Body of pancreas (tissue), 4 donors: ENCODE data around the gene OR5K2. TPM values are rescaled to one million over a fixed set of nuclear protein-coding genes. Genes with fewer than 3 reads are reported as not detected.

Experiments
- ATAC-seq: fragments of 150-250 bp; one replicate; pipeline ENCODE4 v1.9.1; 2016
- DNase-seq, 4 donors: peaks; one replicate each; pipeline ENCODE4 v3.0.0-alpha.2; 2019
- H3K27ac ChIP-seq, 4 donors: fragments of 200-600 bp; sonication (generic); 1 replicate in 3 of 4; 2 replicates in 1 of 4; pipeline versions ENCODE4 v1.5.1 to v1.6.1; 2016 to 2019; ENCODE audit warnings: mild to moderate bottlenecking in 1 of 4, mixed read lengths in 1 of 4, moderate library complexity in 1 of 4
- H3K27me3 ChIP-seq, 2 donors: fragments of 200-600 bp; sonication (generic); one replicate each; pipeline ENCODE4 v1.6.0; 2016; ENCODE audit warnings: mild to moderate bottlenecking in 1 of 2
- H3K36me3 ChIP-seq, 2 donors: fragments of 200-600 bp; sonication (generic); replicated peaks in 1 of 2; 2 replicates each; pipeline ENCODE4 v1.5.1; 2016; ENCODE audit warnings: low read depth in 2 of 2; ENCODE audit not compliant: insufficient read depth in 1 of 2
- H3K4me1 ChIP-seq: fragments of 200-600 bp; sonication (generic); one replicate; pipeline ENCODE4 v1.6.0; 2016
- H3K4me3 ChIP-seq, 2 donors: fragments of 200-600 bp; sonication (generic); 1 replicate in 1 of 2; 2 replicates in 1 of 2; pipeline ENCODE4 v1.5.1; 2016 to 2019
- H3K9me3 ChIP-seq, 3 donors: fragments of 200-600 bp; sonication (generic); 1 replicate in 2 of 3; 2 replicates in 1 of 3; pipeline ENCODE4 v1.5.1; 2016
- POLR2A ChIP-seq, 3 donors: fragments of 450-650 bp; IDR thresholded peaks; one replicate each; pipeline ENCODE4 v1.6.1; 2016; ENCODE audit warnings: antibody characterized with exemption in 3 of 3, mild to moderate bottlenecking in 2 of 3
- WGBS, 2 donors: methylation state at CpG; one replicate each; pipeline ENCODE4 v1.1.5; 2017; 5-methylcytosine and 5-hydroxymethylcytosine counted together
- intact Hi-C: fragments of 100-400 bp; cut with DNase I; formaldehyde crosslinking; loops from one replicate; pipeline ENCODE4 v1.15.1; 2023
- total RNA-seq, 2 donors: library from RNA; depleted of rRNA; stranded (reverse); fragments of >200 nt; gene quantifications; one replicate each; pipeline ENCODE4 v1.1.0, GENCODE V29; 2016
- TF ChIP-seq, protein P1 (sequence below), 7 experiments: fragments of 450-650 bp in 4 of 7; fragments of 200-600 bp in 3 of 7; sonication (generic) in 3 of 7; IDR thresholded peaks; one replicate each; pipeline ENCODE4 v1.5.1; 2016 to 2019; ENCODE audit warnings: antibody characterized with exemption in 7 of 7

The OR5K2 gene
- total RNA-seq, 2 donors from 2014 or later, result not detected

DNA sequence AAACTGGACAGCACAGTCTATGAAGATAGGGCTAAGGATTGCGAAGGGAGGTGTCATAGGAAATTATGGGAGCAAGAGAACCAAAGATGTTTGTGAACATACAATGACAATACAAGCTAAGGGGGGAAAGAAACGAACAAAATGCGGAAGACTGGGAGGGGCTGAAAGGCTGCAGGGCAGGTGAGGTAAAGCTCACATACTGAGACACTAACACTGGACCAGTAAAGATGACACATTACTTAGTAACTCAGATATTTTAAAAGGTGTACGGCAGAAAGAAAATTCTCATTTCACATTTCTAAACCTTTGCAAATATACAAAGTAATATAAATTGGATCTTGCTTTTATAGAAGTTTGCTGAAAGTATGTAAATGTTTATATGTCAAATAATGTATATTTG lies 15.1 kb downstream of the OR5K2 start:
- H3K4me3 ChIP-seq, result no peak overlapping the region
- intact Hi-C loops, result no loop called here
- ATAC-seq (no peak), DNase-seq (no peak)
- TF ChIP-seq POLR2A (IDR thresholded peaks at IDR 0.05), result no peak
- TF ChIP-seq, protein P1, sequence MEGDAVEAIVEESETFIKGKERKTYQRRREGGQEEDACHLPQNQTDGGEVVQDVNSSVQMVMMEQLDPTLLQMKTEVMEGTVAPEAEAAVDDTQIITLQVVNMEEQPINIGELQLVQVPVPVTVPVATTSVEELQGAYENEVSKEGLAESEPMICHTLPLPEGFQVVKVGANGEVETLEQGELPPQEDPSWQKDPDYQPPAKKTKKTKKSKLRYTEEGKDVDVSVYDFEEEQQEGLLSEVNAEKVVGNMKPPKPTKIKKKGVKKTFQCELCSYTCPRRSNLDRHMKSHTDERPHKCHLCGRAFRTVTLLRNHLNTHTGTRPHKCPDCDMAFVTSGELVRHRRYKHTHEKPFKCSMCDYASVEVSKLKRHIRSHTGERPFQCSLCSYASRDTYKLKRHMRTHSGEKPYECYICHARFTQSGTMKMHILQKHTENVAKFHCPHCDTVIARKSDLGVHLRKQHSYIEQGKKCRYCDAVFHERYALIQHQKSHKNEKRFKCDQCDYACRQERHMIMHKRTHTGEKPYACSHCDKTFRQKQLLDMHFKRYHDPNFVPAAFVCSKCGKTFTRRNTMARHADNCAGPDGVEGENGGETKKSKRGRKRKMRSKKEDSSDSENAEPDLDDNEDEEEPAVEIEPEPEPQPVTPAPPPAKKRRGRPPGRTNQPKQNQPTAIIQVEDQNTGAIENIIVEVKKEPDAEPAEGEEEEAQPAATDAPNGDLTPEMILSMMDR (IDR thresholded peaks at IDR 0.05), result no peak
- WGBS, 2 donors, result 86 to 96% methylated on average over 4 of the region's 4 CpGs
- H3K27me3 ChIP-seq, result no peaks in the 10 kb centered on the region
- peaks cover 0 to 10% of the 10 kb centered on the region in 2 donors for H3K36me3 ChIP-seq
- H3K27ac ChIP-seq, result no peak overlapping the region
- no peaks in the 10 kb centered on the region for H3K9me3 ChIP-seq
- no peaks in the 10 kb centered on the region for H3K4me1 ChIP-seq

DNA sequence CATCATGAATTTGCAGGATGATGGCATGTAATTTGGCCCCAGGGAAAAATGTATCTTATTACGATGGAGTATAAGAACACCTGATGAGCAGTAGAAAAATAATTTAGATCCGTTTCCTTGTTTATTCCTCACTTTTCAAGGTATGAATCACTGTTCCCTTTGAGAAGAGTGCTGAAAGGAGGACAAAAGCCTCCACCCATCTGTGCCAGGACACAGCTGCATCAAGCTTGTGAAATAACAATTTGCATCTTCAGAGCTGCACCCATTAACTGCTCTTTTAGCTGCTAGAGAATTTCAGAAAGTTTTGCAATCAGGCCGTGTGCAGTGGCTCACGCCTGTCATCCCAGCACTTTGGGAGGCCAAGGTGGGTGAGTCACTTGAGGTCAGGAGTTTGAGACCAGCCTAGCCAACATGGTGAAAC lies 15.6 kb downstream of the OR5K2 start:
- Histone ChIP-seq H3K9me3 (no peaks in the 10 kb centered on the region), H3K4me3 (no peak overlapping the region), H3K36me3 (peaks cover 0 to 10% of the 10 kb centered on the region in 2 donors), H3K27ac (no peak overlapping the region), H3K27me3 (no peaks in the 10 kb centered on the region), H3K4me1 (no peaks in the 10 kb centered on the region)
- DNase-seq, result no peak
- intact Hi-C loops, result no loop called here
- TF ChIP-seq, protein P1 (IDR thresholded peaks at IDR 0.05), result no peak
- no peak for TF ChIP-seq POLR2A (IDR thresholded peaks at IDR 0.05)
- WGBS, 2 donors, result 70 to 82% methylated on average over 4 of the region's 4 CpGs
- ATAC-seq, result no peak

DNA sequence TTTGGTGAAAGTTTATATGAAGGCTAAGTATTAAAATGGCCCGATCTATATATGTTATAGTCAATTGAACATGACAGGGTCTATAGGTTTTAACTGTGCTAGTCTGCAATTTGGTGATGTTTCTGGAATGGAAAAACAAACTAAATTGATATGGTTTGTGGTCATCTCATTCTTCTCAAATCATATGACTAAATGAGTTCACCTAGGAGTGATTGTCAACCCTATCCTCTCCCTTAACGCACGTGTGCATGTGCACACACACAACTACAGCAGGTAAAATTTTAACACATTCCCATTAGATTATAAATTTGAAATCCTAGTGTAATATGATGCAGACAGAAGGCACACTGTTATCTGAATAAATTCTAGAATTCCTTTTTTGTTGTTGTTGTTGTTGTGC lies 16.3 kb downstream of the OR5K2 start:
- TF ChIP-seq, protein P1 (IDR thresholded peaks at IDR 0.05), result no peak
- no peak for TF ChIP-seq POLR2A (IDR thresholded peaks at IDR 0.05)
- ATAC-seq (no peak), DNase-seq (no peak)
- H3K4me1 ChIP-seq, result no peaks in the 10 kb centered on the region
- H3K27ac ChIP-seq, result no peak overlapping the region
- H3K4me3 ChIP-seq, result no peak overlapping the region
- H3K36me3 ChIP-seq, result peaks cover 0 to 10% of the 10 kb centered on the region in 2 donors
- 97 to 98% methylated on average over 3 of the region's 3 CpGs for WGBS, 2 donors
- intact Hi-C loops, result no loop called here
- H3K9me3 ChIP-seq, result no peaks in the 10 kb centered on the region
- H3K27me3 ChIP-seq, result no peaks in the 10 kb centered on the region

DNA sequence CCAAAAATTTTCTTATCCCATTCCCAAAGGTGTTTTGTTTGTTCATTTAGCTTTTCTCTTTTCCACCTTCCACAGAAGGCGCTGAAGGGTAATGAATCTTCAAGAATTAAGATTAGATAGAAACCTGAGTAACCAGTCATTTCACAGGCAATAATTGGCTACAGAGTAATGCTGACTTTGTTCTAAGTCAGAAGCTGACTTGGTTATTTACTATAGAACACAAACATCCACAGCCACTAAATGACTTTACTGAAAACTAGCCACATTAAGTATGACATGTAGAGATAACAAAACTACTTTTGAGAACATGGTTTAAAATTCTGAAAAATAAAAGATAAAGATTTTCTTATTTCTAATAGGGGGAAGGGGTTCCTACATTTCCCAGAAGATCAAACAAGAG lies 17.5 kb downstream of the OR5K2 start:
- no peaks in the 10 kb centered on the region for H3K9me3 ChIP-seq
- H3K36me3 ChIP-seq, result peaks cover 0 to 10% of the 10 kb centered on the region in 2 donors
- 87 to 95% methylated on average over 1 of the region's 1 CpG for WGBS, 2 donors

DNA sequence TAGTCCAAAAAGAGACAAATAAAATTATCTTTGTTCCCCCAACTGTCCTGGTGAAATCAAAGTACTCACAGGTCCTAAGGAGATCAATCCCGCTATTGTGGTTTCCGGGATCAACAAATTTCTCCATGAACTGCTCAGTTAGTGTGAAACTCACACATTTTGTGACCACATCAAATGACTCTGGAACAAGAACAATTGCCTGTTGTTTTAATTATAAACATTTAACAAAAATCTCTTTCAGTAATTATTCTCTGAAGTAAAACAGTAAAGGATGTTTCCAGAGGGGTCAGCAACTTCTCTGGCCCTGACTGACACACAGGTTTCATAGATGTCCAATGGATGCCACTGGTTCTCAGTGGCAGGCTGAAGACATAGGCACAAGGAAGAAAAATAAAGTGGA lies 21.3 kb downstream of the OR5K2 start:
- Histone ChIP-seq H3K4me3 (no peak overlapping the region), H3K4me1 (peaks cover 10% of the 10 kb centered on the region), H3K9me3 (no peaks in the 10 kb centered on the region), H3K27me3 (no peaks in the 10 kb centered on the region), H3K36me3 (peaks cover 0 to 10% of the 10 kb centered on the region in 2 donors), H3K27ac (no peak overlapping the region)
- WGBS, 2 donors, result 91 to 97% methylated on average over 2 of the region's 2 CpGs
- no peak for ATAC-seq
- intact Hi-C loops, result no loop called here
- TF ChIP-seq, protein P1 (IDR thresholded peaks at IDR 0.05), result no peak
- TF ChIP-seq POLR2A (IDR thresholded peaks at IDR 0.05), result no peak
- DNase-seq, result no peak

More for the DNA sequence above, 17.5 kb downstream of the OR5K2 start:
- no peak for TF ChIP-seq POLR2A (IDR thresholded peaks at IDR 0.05)
- TF ChIP-seq, protein P1 (IDR thresholded peaks at IDR 0.05), result no peak
- DNase-seq (no peak), ATAC-seq (no peak)
- H3K4me1 ChIP-seq, result no peaks in the 10 kb centered on the region
- intact Hi-C loops, result no loop called here
- H3K27ac ChIP-seq, result no peak overlapping the region
- no peaks in the 10 kb centered on the region for H3K27me3 ChIP-seq
- no peak overlapping the region for H3K4me3 ChIP-seq
